Measurements from ENCODE around the gene CFAP69. TPM values are rescaled to one million over a fixed set of nuclear protein-coding genes. Genes with fewer than 3 reads are reported as not detected.
"Not testable (repeated sequence)": the region's sequence is repeated elsewhere in the genome, so short reads cannot be mapped to it uniquely, and the experiment has no call there.

The CFAP69 gene
- total RNA-seq, 3 donors from 2014 or later (not counting 1 experiment from before 2014, with no cell fraction given) = 0.13 TPM; not detected in 2

GRCh38 chr7:90250601-90251303 lies 5.8 kb downstream of the CFAP69 start:
- DNase-seq = no peak
- H3K4me1 Mint-ChIP-seq = peaks cover 6% of the 10 kb centered on the region in 2 donors
- peaks cover 36 to 45% of the 10 kb centered on the region in 2 donors for H3K27me3 Mint-ChIP-seq (ENCODE audit: low read depth in 2 of 2)
- H3K9me3 Mint-ChIP-seq = no peaks in the 10 kb centered on the region
- H3K27me3 ChIP-seq (ENCODE audit: control insufficient read depth, insufficient read depth, low read length) = peaks cover under 1% of the 10 kb centered on the region
- no peaks in the 10 kb centered on the region for H3K36me3 ChIP-seq (ENCODE audit: control insufficient read depth, insufficient read depth, low read length)
- H3K36me3 Mint-ChIP-seq = no peaks in the 10 kb centered on the region
- no peak overlapping the region for H3K27ac ChIP-seq (ENCODE audit: low read length)
- TF ChIP-seq CTCF (IDR thresholded peaks at IDR 0.05) = no peak
- no peaks in the 10 kb centered on the region for H3K9me3 ChIP-seq (ENCODE audit: control insufficient read depth, insufficient read depth, low read length)
- no peak overlapping the region for H3K4me3 Mint-ChIP-seq
- no peak for ATAC-seq
- H3K27ac Mint-ChIP-seq = no peak overlapping the region
- intact Hi-C loops (cut with micrococcal nuclease) = no loop called here
- H3K4me1 ChIP-seq (ENCODE audit: control insufficient read depth, insufficient read depth, low read length) = no peaks in the 10 kb centered on the region
- WGBS (ENCODE audit: insufficient coverage) = 86% methylated on average over 3 of the region's 3 CpGs
- H3K4me3 ChIP-seq (ENCODE audit: low read length) = no peak overlapping the region

- intact Hi-C loops (cut with micrococcal nuclease) = no loop called here
- TF ChIP-seq CTCF (IDR thresholded peaks at IDR 0.05) = no peak
- no peak overlapping the region for H3K4me3 Mint-ChIP-seq
- H3K4me1 ChIP-seq (ENCODE audit: control insufficient read depth, insufficient read depth, low read length) = no peaks in the 10 kb centered on the region
- WGBS (ENCODE audit: insufficient coverage) = 67% methylated on average over 1 of the region's 1 CpG
- ATAC-seq (no peak), DNase-seq (no peak)
- H3K4me3 ChIP-seq (ENCODE audit: low read length) = no peak overlapping the region
- peaks cover under 1% of the 10 kb centered on the region in 2 donors for H3K4me1 Mint-ChIP-seq
- no peak overlapping the region for H3K27ac Mint-ChIP-seq
- peaks cover 34 to 40% of the 10 kb centered on the region in 2 donors for H3K27me3 Mint-ChIP-seq (ENCODE audit: low read depth in 2 of 2)
- H3K27me3 ChIP-seq (ENCODE audit: control insufficient read depth, insufficient read depth, low read length) = peaks cover 2% of the 10 kb centered on the region
- H3K36me3 Mint-ChIP-seq = no peaks in the 10 kb centered on the region
- H3K27ac ChIP-seq (ENCODE audit: low read length) = no peak overlapping the region
- no peaks in the 10 kb centered on the region for H3K36me3 ChIP-seq (ENCODE audit: control insufficient read depth, insufficient read depth, low read length)
- H3K9me3 ChIP-seq (ENCODE audit: control insufficient read depth, insufficient read depth, low read length) = no peaks in the 10 kb centered on the region
- H3K9me3 Mint-ChIP-seq = no peaks in the 10 kb centered on the region
These were observed 6.3 kb downstream of the CFAP69 start for GRCh38 chr7:90251304-90251635.

- H3K36me3 ChIP-seq (ENCODE audit: control insufficient read depth, insufficient read depth, low read length); H3K27ac Mint-ChIP-seq; H3K4me1 Mint-ChIP-seq; H3K9me3 Mint-ChIP-seq; H3K9me3 ChIP-seq (ENCODE audit: control insufficient read depth, insufficient read depth, low read length); DNase-seq; H3K4me3 Mint-ChIP-seq; H3K4me3 ChIP-seq (ENCODE audit: low read length); H3K4me1 ChIP-seq (ENCODE audit: control insufficient read depth, insufficient read depth, low read length); ATAC-seq; H3K36me3 Mint-ChIP-seq; H3K27ac ChIP-seq (ENCODE audit: low read length); intact Hi-C loops (cut with micrococcal nuclease); H3K27me3 ChIP-seq (ENCODE audit: control insufficient read depth, insufficient read depth, low read length): not testable (repeated sequence)
- WGBS (ENCODE audit: insufficient coverage) = 87% methylated on average over 5 of the region's 5 CpGs
- H3K27me3 Mint-ChIP-seq (ENCODE audit: low read depth in 2 of 2) = peaks cover 9 to 15% of the 10 kb centered on the region in 2 donors
These were observed 11.0 kb downstream of the CFAP69 start for GRCh38 chr7:90256011-90256410.

- no peaks in the 10 kb centered on the region for H3K4me1 Mint-ChIP-seq
- WGBS (ENCODE audit: insufficient coverage) = no CpG with 5 or more reads among the region's 1 CpG
- Histone ChIP-seq H3K27me3 (ENCODE audit: control insufficient read depth, insufficient read depth, low read length) (peaks cover 2% of the 10 kb centered on the region), H3K9me3 (ENCODE audit: control insufficient read depth, insufficient read depth, low read length) (no peaks in the 10 kb centered on the region), H3K36me3 (ENCODE audit: control insufficient read depth, insufficient read depth, low read length) (no peaks in the 10 kb centered on the region), H3K4me1 (ENCODE audit: control insufficient read depth, insufficient read depth, low read length) (no peaks in the 10 kb centered on the region), H3K4me3 (ENCODE audit: low read length) (no peak overlapping the region), H3K27ac (ENCODE audit: low read length) (no peak overlapping the region)
- no peak overlapping the region for H3K4me3 Mint-ChIP-seq
- no peak for TF ChIP-seq CTCF (IDR thresholded peaks at IDR 0.05)
- no peak for DNase-seq
- no peaks in the 10 kb centered on the region for H3K9me3 Mint-ChIP-seq
- no peak for ATAC-seq
- intact Hi-C loops (cut with micrococcal nuclease) = no loop called here
- no peaks in the 10 kb centered on the region for H3K36me3 Mint-ChIP-seq
- H3K27me3 Mint-ChIP-seq (ENCODE audit: low read depth in 2 of 2) = peaks cover 6 to 15% of the 10 kb centered on the region in 2 donors
- H3K27ac Mint-ChIP-seq = no peak overlapping the region
These were observed 11.8 kb downstream of the CFAP69 start for GRCh38 chr7:90256778-90257177.

Measured in natural killer cell (primary cell).